ENCODE measurements around the gene SZT2. TPM values are rescaled to one million over a fixed set of nuclear protein-coding genes. Genes with fewer than 3 reads are reported as not detected.
A peak's percentile ranks its signal among the peaks of the same experiment; 100 is the strongest.

Gene SZT2
- total and polyA plus RNA-seq, 10 of the 15 experiments (the other 5 are each of a cell fraction or from before 2014, with no cell fraction given): 1.4 to 38.3 (median 12.7) TPM

DNA sequence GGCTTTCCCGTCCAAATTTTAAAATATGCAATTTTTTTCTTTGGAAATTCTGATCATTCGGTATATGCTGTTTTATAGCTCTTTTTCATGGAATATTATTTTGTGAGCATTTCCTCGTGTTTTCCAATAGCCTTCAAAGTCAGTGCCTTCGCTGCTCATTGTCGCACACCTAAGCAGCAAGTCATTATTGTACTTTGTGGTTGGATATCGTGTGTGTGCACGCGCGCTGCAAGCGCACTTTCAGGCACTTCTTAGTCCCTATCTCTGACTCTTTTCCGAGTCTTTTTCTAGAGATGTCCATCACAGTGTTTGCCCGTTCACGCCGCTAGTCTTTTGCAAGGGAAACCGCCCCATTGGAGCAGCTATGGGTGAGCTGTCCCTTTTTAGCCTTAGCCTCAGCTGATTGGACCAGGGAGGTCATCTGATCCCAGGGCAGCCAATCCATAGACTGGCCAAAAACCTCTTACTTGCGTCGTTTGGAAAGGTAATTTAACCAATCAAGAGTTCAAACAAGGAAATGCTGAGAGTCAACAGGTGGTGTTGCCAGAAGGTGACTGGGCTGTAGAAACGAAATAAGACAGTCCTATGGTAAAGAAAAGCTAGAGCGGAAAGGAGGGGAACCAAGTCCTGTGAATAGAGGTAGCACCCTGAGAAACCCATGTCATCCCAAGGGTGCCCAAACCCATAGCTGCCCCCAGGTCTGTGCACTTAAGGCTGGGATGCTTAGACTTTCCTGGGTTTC is 64.7 kb downstream of the SZT2 start (continued):
- TF ChIP-seq RUNX3 (IDR thresholded peaks at IDR 0.05; ENCODE audit: low read length): peak; percentile 81
- no peak for TF ChIP-seq IKZF1 (conservative IDR thresholded peaks at IDR 0.05)
- TF ChIP-seq, protein P1, sequence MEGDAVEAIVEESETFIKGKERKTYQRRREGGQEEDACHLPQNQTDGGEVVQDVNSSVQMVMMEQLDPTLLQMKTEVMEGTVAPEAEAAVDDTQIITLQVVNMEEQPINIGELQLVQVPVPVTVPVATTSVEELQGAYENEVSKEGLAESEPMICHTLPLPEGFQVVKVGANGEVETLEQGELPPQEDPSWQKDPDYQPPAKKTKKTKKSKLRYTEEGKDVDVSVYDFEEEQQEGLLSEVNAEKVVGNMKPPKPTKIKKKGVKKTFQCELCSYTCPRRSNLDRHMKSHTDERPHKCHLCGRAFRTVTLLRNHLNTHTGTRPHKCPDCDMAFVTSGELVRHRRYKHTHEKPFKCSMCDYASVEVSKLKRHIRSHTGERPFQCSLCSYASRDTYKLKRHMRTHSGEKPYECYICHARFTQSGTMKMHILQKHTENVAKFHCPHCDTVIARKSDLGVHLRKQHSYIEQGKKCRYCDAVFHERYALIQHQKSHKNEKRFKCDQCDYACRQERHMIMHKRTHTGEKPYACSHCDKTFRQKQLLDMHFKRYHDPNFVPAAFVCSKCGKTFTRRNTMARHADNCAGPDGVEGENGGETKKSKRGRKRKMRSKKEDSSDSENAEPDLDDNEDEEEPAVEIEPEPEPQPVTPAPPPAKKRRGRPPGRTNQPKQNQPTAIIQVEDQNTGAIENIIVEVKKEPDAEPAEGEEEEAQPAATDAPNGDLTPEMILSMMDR (IDR thresholded peaks at IDR 0.05 in 2 of 3, conservative IDR thresholded peaks at IDR 0.05 in 1 of 3; ENCODE audit: control insufficient read depth in 2 of 3, extremely low read depth in 1 of 3, insufficient read depth in 1 of 3, low read depth in 3 of 3, low read length in 3 of 3): no peak
- TF ChIP-seq SREBF1 (IDR thresholded peaks at IDR 0.05; ENCODE audit: low read length): no peak
- TF ChIP-seq SRF (IDR thresholded peaks at IDR 0.05; ENCODE audit: low read depth in 2 of 2, low read length in 2 of 2): no peak
- TF ChIP-seq BCL3 (IDR thresholded peaks at IDR 0.05; ENCODE audit: borderline replicate concordance, insufficient read depth, low read depth, low read length, poor library complexity, severe bottlenecking): peak; percentile 21
- no peak for TF ChIP-seq CHD1 (IDR thresholded peaks at IDR 0.05; ENCODE audit: low read depth, low read length)
- TF ChIP-seq, protein P2, sequence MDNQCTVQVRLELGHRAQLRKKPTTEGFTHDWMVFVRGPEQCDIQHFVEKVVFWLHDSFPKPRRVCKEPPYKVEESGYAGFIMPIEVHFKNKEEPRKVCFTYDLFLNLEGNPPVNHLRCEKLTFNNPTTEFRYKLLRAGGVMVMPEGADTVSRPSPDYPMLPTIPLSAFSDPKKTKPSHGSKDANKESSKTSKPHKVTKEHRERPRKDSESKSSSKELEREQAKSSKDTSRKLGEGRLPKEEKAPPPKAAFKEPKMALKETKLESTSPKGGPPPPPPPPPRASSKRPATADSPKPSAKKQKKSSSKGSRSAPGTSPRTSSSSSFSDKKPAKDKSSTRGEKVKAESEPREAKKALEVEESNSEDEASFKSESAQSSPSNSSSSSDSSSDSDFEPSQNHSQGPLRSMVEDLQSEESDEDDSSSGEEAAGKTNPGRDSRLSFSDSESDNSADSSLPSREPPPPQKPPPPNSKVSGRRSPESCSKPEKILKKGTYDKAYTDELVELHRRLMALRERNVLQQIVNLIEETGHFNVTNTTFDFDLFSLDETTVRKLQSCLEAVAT (IDR thresholded peaks at IDR 0.05): no peak
- TF ChIP-seq, protein P3, sequence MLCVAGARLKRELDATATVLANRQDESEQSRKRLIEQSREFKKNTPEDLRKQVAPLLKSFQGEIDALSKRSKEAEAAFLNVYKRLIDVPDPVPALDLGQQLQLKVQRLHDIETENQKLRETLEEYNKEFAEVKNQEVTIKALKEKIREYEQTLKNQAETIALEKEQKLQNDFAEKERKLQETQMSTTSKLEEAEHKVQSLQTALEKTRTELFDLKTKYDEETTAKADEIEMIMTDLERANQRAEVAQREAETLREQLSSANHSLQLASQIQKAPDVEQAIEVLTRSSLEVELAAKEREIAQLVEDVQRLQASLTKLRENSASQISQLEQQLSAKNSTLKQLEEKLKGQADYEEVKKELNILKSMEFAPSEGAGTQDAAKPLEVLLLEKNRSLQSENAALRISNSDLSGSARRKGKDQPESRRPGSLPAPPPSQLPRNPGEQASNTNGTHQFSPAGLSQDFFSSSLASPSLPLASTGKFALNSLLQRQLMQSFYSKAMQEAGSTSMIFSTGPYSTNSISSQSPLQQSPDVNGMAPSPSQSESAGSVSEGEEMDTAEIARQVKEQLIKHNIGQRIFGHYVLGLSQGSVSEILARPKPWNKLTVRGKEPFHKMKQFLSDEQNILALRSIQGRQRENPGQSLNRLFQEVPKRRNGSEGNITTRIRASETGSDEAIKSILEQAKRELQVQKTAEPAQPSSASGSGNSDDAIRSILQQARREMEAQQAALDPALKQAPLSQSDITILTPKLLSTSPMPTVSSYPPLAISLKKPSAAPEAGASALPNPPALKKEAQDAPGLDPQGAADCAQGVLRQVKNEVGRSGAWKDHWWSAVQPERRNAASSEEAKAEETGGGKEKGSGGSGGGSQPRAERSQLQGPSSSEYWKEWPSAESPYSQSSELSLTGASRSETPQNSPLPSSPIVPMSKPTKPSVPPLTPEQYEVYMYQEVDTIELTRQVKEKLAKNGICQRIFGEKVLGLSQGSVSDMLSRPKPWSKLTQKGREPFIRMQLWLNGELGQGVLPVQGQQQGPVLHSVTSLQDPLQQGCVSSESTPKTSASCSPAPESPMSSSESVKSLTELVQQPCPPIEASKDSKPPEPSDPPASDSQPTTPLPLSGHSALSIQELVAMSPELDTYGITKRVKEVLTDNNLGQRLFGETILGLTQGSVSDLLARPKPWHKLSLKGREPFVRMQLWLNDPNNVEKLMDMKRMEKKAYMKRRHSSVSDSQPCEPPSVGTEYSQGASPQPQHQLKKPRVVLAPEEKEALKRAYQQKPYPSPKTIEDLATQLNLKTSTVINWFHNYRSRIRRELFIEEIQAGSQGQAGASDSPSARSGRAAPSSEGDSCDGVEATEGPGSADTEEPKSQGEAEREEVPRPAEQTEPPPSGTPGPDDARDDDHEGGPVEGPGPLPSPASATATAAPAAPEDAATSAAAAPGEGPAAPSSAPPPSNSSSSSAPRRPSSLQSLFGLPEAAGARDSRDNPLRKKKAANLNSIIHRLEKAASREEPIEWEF (IDR thresholded peaks at IDR 0.05; ENCODE audit: insufficient replicate concordance, low read depth, low read length): no peak
- no peak for TF ChIP-seq STAT1 (conservative IDR thresholded peaks at IDR 0.05)
- TF ChIP-seq ETV6 (conservative IDR thresholded peaks at IDR 0.05 in 1 of 2, IDR thresholded peaks at IDR 0.05 in 1 of 2; ENCODE audit: borderline replicate concordance in 1 of 2, low read depth in 1 of 2): no peak
- TF ChIP-seq, protein P4, sequence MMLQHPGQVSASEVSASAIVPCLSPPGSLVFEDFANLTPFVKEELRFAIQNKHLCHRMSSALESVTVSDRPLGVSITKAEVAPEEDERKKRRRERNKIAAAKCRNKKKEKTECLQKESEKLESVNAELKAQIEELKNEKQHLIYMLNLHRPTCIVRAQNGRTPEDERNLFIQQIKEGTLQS (IDR thresholded peaks at IDR 0.05; ENCODE audit: borderline replicate concordance, extremely low read depth, low read depth, low read length): no peak
- TF ChIP-seq SIN3A (IDR thresholded peaks at IDR 0.05; ENCODE audit: low read depth, low read length): no peak
- no peak for TF ChIP-seq ZZZ3 (IDR thresholded peaks at IDR 0.05; ENCODE audit: control insufficient read depth, insufficient read length, low read depth)
- peak; percentile 75 for TF ChIP-seq USF2 (IDR thresholded peaks at IDR 0.05; ENCODE audit: borderline replicate concordance, low read depth, low read length)

Data from GM12878 (cell line).